ENCODE results near the gene FZD10.

GRCh38 chr12:130131025-130131424 lies 31.2 kb upstream of the FZD10 start:
- TF ChIP-seq CTCF (IDR thresholded peaks at IDR 0.05; ENCODE audit: low read length) (no peak), EZH2 (IDR thresholded peaks at IDR 0.05; ENCODE audit: borderline replicate concordance, low read length) (no peak)

All from OCI-LY1 (cell line).